Activated T-helper 17 cell treated with anti-CD3 and anti-CD28 coated beads, Interleukin-2, amount 50 U/mL, for 72 hours (primary cell): ENCODE results near the gene ERF. TPM values are rescaled to one million over a fixed set of nuclear protein-coding genes. Genes with fewer than 3 reads are reported as not detected.

ENCODE experiments used
- ATAC-seq: fragments of 150-1000 bp; cut with Tn5 transposase; replicated peaks from 2 replicates; pipeline ENCODE4 v1.10.0; 2021; ENCODE audit warnings: mild to moderate bottlenecking, moderate library complexity
- H3K27ac Mint-ChIP-seq: one replicate; pipeline ENCODE4 v1.8.0; 2022; ENCODE audit warnings: mixed read lengths
- H3K27me3 Mint-ChIP-seq: one replicate; pipeline ENCODE4 v1.8.0; 2022; ENCODE audit warnings: mixed read lengths
- H3K36me3 Mint-ChIP-seq: one replicate; pipeline ENCODE4 v1.8.0; 2022; ENCODE audit warnings: low read depth, mild to moderate bottlenecking, mixed read lengths
- H3K4me1 Mint-ChIP-seq: one replicate; pipeline ENCODE4 v1.8.0; 2022; ENCODE audit warnings: mixed read lengths
- H3K4me3 Mint-ChIP-seq: one replicate; pipeline ENCODE4 v1.8.0; 2022; ENCODE audit warnings: mild to moderate bottlenecking, mixed read lengths
- H3K9me3 Mint-ChIP-seq: one replicate; pipeline ENCODE4 v1.8.0; 2022; ENCODE audit warnings: mixed read lengths
- total RNA-seq, 2 donors: library from RNA; stranded (reverse); gene quantifications; one replicate each; pipeline ENCODE4 v1.2.3, GENCODE V29; 2022

Gene ERF
- total RNA-seq, 2 donors from 2014 or later, result 44.8 to 49.7 TPM

DNA sequence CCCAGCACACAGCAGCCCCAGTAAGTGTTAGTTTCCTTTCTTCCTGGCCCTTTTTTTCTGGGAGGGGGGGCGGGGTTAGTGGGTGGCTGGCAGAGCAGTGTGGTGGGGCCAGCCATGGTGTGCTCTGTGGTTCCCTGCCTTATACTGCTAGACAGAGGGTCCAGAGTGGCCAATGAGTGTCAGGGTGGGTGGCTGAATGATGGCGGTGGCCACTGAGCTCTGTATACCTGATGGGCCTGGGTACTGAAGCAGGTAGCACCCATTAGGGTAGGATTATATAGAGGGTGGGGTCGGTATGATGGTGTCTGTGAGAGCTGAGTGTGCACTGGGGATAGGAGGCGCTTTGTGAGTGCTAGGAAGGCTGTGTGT, 27.9 kb upstream of the ERF start:
- ATAC-seq, result no peak
- H3K27ac Mint-ChIP-seq, result no peak overlapping the region
- peaks cover 43% of the 10 kb centered on the region for H3K36me3 Mint-ChIP-seq
- H3K27me3 Mint-ChIP-seq, result no peaks in the 10 kb centered on the region
- no peak overlapping the region for H3K4me3 Mint-ChIP-seq
- H3K9me3 Mint-ChIP-seq, result no peaks in the 10 kb centered on the region
- peaks cover 40% of the 10 kb centered on the region for H3K4me1 Mint-ChIP-seq

- peaks cover 40% of the 10 kb centered on the region for H3K4me1 Mint-ChIP-seq
- peaks cover 41% of the 10 kb centered on the region for H3K36me3 Mint-ChIP-seq
- no peaks in the 10 kb centered on the region for H3K27me3 Mint-ChIP-seq
- no peak overlapping the region for H3K27ac Mint-ChIP-seq
- no peak overlapping the region for H3K4me3 Mint-ChIP-seq
- ATAC-seq, result no peak
- no peaks in the 10 kb centered on the region for H3K9me3 Mint-ChIP-seq
These were observed 27.2 kb upstream of the ERF start for GRCh38 chr19:42281827-42282762.

DNA sequence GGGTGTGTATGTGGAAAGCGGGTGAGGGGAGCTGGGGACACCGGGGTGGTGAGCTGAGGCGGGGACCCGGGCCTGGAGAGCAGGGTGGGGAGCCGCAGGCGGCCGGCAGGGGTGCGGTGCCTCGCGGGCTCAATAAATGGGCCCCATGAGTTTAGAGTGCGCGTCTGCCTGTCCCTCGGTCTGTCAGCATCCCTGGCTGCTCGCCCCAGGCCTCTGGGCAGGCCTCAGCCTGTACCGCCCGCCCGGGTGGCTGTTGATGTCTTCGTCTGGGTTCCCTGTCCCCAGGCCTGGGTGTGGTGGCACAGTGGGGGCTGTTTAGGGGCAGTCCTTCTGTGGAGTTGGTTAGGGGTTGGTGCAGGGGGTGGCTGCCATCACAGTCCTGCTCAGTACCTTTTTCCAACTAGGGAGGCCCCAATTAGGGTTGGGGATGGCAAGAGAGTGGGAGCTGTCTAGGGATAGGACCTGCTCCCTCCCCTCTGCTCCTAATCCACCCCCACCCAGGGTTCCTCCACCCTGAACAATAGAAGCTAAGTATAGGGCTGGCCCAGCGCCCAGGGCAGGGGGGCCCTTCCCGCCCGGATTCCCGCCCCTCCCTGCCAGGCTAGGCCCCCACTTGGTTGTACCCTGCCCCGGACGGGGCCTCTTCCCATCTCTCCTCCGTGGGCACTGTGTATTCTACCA, 26.4 kb upstream of the ERF start:
- no peak overlapping the region for H3K4me3 Mint-ChIP-seq
- no peaks in the 10 kb centered on the region for H3K27me3 Mint-ChIP-seq

DNA sequence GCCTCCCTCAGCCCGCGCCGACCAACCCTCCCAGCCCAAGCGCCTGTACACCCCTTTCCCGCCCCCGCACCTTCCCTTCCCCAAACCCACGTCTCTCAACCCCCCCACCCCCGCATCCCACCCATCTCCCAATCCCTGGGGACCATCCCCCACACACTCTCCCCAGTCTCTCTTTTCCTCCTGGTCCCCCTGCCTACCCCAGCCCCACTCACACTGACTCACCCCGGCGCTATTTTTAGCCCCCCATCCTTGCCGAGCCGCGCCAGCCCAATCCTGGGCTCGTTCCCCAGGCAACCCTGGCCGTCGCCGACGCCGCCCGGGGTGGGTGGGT, 25.9 kb upstream of the ERF start:
- no peaks in the 10 kb centered on the region for H3K27me3 Mint-ChIP-seq
- H3K36me3 Mint-ChIP-seq, result peaks cover 44% of the 10 kb centered on the region
- H3K9me3 Mint-ChIP-seq, result no peaks in the 10 kb centered on the region
- no peak overlapping the region for H3K4me3 Mint-ChIP-seq
- no peak overlapping the region for H3K27ac Mint-ChIP-seq
- peaks cover 42% of the 10 kb centered on the region for H3K4me1 Mint-ChIP-seq
- ATAC-seq, result no peak

More for the DNA sequence above, 26.4 kb upstream of the ERF start:
- Mint-ChIP-seq H3K27ac (no peak overlapping the region), H3K36me3 (peaks cover 44% of the 10 kb centered on the region), H3K4me1 (peaks cover 41% of the 10 kb centered on the region), H3K9me3 (no peaks in the 10 kb centered on the region)
- no peak for ATAC-seq

DNA sequence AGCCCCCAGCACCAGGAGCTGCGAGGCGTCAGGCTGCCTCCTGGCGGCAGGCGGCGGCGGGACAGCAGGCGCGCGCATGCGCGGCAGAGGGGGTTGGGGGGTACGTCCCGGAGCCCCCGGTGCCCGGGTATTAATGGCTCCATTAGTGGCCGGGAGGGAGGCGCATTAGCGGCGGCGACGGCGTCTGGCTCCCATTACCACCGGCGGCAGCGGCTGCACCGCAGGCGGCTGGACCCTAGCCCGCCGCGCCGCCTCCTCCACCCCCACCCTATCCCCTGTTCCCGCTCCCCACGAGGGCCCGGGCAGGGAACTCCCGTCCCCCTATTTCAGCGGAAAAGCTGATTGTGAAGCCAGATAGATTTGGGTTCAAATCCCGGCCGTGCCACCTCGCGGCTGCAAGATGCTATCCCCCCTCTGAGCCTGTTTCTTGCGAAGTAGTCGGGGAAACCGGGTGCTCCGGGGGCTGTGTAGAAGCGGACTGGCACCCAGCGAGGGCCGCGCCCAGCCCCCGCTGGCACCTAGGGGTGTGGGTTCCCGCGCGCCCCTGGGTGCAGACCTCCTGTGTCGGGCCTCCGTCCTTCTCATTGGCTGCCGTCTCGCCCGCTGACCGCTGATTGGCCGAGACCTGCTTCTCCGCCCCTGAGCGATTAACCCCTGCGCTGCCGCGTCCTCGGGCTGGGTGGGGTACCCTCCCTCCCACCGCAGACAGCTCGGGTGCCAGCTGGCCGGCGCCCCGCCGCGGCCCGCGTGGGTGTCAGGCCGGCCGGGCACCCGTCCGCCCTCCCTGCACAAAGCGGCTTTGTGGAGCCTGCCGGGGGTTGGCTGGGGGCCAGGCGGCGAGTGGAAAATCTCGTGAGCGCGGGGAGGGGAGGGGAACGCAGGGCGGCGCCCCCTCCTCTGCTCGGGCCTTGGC, 25.2 kb upstream of the ERF start:
- no peaks in the 10 kb centered on the region for H3K27me3 Mint-ChIP-seq
- H3K27ac Mint-ChIP-seq, result peak overlapping the region; percentile 98
- H3K4me1 Mint-ChIP-seq, result peaks cover 43% of the 10 kb centered on the region
- no peaks in the 10 kb centered on the region for H3K9me3 Mint-ChIP-seq
- peaks cover 44% of the 10 kb centered on the region for H3K36me3 Mint-ChIP-seq
- ATAC-seq, result peak; percentile 36
- no peak overlapping the region for H3K4me3 Mint-ChIP-seq

- peaks cover 46% of the 10 kb centered on the region for H3K36me3 Mint-ChIP-seq
- H3K4me1 Mint-ChIP-seq, result peaks cover 45% of the 10 kb centered on the region
- ATAC-seq, result no peak
- no peaks in the 10 kb centered on the region for H3K27me3 Mint-ChIP-seq
- no peak overlapping the region for H3K4me3 Mint-ChIP-seq
- peak overlapping the region; percentile 98 for H3K27ac Mint-ChIP-seq
- no peaks in the 10 kb centered on the region for H3K9me3 Mint-ChIP-seq
These were observed 24.4 kb upstream of the ERF start for GRCh38 chr19:42279155-42279901.

DNA sequence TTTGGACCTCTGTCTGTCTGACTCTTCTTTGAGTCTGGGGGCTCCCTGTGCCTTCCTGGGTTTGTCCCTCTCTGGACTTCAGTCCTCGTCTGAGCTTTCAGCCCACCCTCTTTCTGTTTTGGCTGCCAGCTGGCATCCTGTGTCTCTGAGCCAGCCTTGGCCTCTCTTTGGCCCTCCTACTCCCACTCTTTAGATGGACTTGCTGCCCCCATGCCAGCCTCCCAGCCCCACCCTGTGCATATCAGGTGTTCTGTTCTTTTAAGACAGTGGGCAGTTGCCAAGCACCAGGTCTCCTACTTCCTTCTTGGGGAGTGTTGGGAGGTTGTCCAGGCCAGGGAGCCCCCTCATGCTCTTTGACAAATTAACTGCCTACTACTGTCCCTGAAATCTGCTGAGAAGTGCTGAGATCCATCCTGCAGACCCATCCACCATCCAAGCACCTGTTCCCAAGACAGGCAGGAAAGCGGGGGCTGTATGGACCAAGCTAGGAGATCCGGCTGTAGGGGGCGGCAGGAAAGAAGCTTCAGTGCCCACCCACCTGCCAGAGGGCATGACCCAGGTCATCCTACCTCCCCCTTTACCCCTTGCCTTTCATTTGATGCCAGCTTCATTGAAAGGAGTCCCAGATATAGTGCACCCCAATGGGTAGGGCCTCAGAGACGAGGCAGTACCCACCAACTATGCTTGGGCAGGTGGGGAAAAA, 23.7 kb upstream of the ERF start:
- Mint-ChIP-seq H3K36me3 (peaks cover 53% of the 10 kb centered on the region), H3K27me3 (no peaks in the 10 kb centered on the region), H3K27ac (peak overlapping the region; percentile 98), H3K9me3 (no peaks in the 10 kb centered on the region), H3K4me3 (no peak overlapping the region), H3K4me1 (peaks cover 45% of the 10 kb centered on the region)
- ATAC-seq, result no peak

- peaks cover 60% of the 10 kb centered on the region for H3K36me3 Mint-ChIP-seq
- no peaks in the 10 kb centered on the region for H3K9me3 Mint-ChIP-seq
- H3K4me1 Mint-ChIP-seq, result peaks cover 45% of the 10 kb centered on the region
- ATAC-seq, result no peak
- peak overlapping the region; percentile 98 for H3K27ac Mint-ChIP-seq
- no peaks in the 10 kb centered on the region for H3K27me3 Mint-ChIP-seq
- H3K4me3 Mint-ChIP-seq, result no peak overlapping the region
These were observed 23.0 kb upstream of the ERF start for GRCh38 chr19:42277821-42278451.

DNA sequence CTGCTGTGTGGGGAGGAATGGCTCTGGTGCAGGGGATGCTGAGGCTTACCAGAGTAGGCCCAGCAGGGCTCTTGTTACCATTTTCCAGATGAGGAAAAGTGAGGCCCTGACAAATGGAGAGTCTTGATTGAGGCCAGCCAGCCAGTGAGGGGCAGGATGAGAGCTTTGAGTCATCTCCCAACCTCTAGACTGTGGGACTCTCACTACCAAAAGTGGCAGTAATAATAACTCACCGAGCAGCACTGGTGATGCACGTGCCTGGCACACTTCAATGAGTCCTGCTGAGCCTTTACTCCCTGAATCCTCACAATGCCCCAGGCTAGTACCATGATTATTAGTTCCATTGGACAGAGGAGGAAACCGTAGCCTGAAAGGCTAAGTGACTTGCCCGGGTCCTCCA, 21.9 kb upstream of the ERF start:
- Mint-ChIP-seq H3K4me1 (peaks cover 39% of the 10 kb centered on the region), H3K4me3 (no peak overlapping the region), H3K27ac (peak overlapping the region; percentile 46), H3K36me3 (peaks cover 65% of the 10 kb centered on the region), H3K27me3 (no peaks in the 10 kb centered on the region), H3K9me3 (no peaks in the 10 kb centered on the region)
- ATAC-seq, result peak; percentile 75

DNA sequence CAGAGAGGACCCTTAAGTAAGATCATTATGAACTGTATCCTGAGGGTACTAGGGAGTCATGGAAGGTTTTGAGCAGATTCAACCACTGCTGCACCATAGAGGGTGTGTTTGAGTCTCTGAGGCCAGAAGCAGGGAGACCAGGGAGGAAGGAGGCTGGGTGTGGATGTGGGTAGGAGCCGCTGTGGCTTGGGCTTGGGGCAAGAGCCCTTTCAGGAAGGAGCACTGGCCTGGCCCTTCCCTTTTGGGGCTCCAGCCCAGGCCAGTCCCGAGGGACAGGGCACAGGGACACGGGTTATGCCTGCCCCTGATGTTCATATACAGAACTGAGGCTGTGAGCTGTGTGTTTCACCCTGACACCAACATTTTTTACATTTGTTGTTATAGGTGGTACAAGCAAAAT, 21.4 kb upstream of the ERF start:
- Mint-ChIP-seq H3K9me3 (no peaks in the 10 kb centered on the region), H3K27ac (peak overlapping the region; percentile 46), H3K4me3 (no peak overlapping the region), H3K4me1 (peaks cover 39% of the 10 kb centered on the region), H3K27me3 (no peaks in the 10 kb centered on the region), H3K36me3 (peaks cover 65% of the 10 kb centered on the region)
- ATAC-seq, result no peak

GRCh38 chr19:42275517-42275916, 20.6 kb upstream of the ERF start:
- peaks cover 43% of the 10 kb centered on the region for H3K4me1 Mint-ChIP-seq
- peaks cover 65% of the 10 kb centered on the region for H3K36me3 Mint-ChIP-seq
- no peaks in the 10 kb centered on the region for H3K27me3 Mint-ChIP-seq
- H3K4me3 Mint-ChIP-seq, result no peak overlapping the region
- ATAC-seq, result no peak
- peak overlapping the region; percentile 46 for H3K27ac Mint-ChIP-seq
- no peaks in the 10 kb centered on the region for H3K9me3 Mint-ChIP-seq

DNA sequence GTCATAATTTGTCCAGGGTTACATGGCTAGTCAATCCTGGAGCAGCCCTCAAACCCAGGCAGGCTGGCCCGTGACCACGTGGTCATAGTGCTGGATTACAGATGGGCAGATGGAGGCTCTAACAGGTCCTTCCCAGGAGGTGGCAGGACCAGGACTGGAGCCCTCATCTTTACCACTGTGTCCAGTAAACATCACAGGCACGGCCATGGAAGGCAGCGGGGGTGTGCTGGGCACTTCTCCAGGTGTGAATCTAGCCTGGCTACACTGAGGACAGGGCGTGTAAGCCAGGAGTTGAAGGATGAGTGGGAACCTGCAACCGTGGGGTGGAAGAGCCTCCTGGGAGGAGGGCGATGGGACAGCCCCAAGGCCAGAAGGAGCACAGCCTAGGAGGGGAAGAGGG, 20.2 kb upstream of the ERF start:
- H3K27me3 Mint-ChIP-seq, result no peaks in the 10 kb centered on the region
- H3K36me3 Mint-ChIP-seq, result peaks cover 65% of the 10 kb centered on the region
- no peaks in the 10 kb centered on the region for H3K9me3 Mint-ChIP-seq
- peaks cover 43% of the 10 kb centered on the region for H3K4me1 Mint-ChIP-seq
- no peak overlapping the region for H3K4me3 Mint-ChIP-seq
- ATAC-seq, result no peak
- peak overlapping the region; percentile 46 for H3K27ac Mint-ChIP-seq

DNA sequence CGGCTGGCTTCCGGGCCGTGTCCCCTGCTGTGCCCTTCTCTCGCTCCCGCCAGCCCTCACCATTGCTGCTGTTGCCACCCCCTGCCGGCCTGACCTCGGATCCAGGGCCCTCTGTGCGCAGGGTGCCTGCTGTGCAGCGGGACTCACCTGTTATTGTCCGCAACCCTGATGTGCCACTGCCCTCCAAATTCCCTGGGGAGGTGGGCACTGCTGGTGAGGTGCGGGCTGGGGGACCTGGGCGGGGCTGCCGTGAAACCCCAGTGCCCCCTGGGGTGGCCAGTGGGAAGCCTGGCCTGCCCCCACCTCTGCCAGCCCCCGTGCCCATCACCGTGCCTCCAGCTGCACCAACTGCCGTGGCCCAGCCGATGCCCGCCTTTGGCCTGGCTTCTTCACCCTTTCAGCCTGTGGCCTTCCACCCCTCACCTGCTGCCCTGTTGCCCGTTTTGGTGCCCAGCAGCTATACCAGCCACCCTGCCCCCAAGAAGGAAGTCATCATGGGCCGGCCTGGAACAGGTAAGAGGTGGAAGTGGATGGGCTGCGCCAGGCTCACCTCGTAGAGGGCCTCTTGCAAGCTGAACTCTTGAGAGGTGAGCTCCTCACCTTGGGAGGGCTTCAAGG, 19.2 kb upstream of the ERF start:
- Mint-ChIP-seq H3K27ac (no peak overlapping the region), H3K36me3 (peaks cover 58% of the 10 kb centered on the region)

More for the DNA sequence above, 19.2 kb upstream of the ERF start:
- Mint-ChIP-seq H3K4me3 (no peak overlapping the region), H3K4me1 (peaks cover 38% of the 10 kb centered on the region), H3K9me3 (no peaks in the 10 kb centered on the region), H3K27me3 (no peaks in the 10 kb centered on the region)
- no peak for ATAC-seq
